GM06990 (cell line): ENCODE measurements around the gene EFNA1.
"Not testable (repeated sequence)": the region's sequence is repeated elsewhere in the genome, so short reads cannot be mapped to it uniquely, and the experiment has no call there.

Experiments used
- DNase-seq: peaks from one replicate; pipeline ENCODE4 v3.0.0-alpha.2; 2011; ENCODE audit not compliant: insufficient read length; ENCODE audit errors: extremely low read depth
- H3K27me3 ChIP-seq: replicated peaks from 2 replicates; pipeline ENCODE4 v1.6.0; 2011; ENCODE audit warnings: low read length; ENCODE audit not compliant: control insufficient read depth, insufficient read depth
- H3K36me3 ChIP-seq: 2 replicates; pipeline ENCODE4 v1.5.1; 2011; ENCODE audit warnings: low read length; ENCODE audit not compliant: control insufficient read depth, insufficient read depth
- H3K4me3 ChIP-seq: replicated peaks from 2 replicates; pipeline ENCODE4 v1.5.1; 2011; ENCODE audit warnings: low read depth, mild to moderate bottlenecking, control low read depth, low read length
- TF ChIP-seq, protein P1 (sequence below): IDR thresholded peaks from 2 replicates; pipeline ENCODE4 v1.5.1; 2011; ENCODE audit warnings: low read length, control low read depth, mild to moderate bottlenecking, inconsistent platforms; ENCODE audit not compliant: insufficient read depth, poor library complexity, severe bottlenecking

Gene EFNA1

DNA sequence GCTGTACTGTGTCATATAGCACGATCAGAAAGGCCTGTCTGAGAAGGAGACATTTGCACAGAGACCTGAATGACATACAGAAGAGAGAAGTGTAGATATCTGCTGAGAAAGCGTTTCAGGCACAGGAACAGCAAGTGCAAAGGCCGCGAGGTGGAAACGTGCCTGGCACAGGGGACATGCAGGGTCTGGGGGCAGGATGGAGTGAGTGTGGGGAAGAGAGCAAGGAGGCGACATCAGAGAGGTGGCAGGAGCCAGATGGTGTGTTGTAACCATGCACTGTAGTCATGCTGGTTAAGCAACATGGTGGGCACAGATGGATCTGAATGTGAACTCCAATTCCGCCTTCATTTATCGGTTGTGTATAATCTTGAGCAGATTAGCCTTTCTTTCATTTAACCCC, 32.5 kb downstream of the EFNA1 start:
- no peaks in the 10 kb centered on the region; the same call in 1 of the 2 replicates for H3K27me3 ChIP-seq
- TF ChIP-seq, protein P1, sequence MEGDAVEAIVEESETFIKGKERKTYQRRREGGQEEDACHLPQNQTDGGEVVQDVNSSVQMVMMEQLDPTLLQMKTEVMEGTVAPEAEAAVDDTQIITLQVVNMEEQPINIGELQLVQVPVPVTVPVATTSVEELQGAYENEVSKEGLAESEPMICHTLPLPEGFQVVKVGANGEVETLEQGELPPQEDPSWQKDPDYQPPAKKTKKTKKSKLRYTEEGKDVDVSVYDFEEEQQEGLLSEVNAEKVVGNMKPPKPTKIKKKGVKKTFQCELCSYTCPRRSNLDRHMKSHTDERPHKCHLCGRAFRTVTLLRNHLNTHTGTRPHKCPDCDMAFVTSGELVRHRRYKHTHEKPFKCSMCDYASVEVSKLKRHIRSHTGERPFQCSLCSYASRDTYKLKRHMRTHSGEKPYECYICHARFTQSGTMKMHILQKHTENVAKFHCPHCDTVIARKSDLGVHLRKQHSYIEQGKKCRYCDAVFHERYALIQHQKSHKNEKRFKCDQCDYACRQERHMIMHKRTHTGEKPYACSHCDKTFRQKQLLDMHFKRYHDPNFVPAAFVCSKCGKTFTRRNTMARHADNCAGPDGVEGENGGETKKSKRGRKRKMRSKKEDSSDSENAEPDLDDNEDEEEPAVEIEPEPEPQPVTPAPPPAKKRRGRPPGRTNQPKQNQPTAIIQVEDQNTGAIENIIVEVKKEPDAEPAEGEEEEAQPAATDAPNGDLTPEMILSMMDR, result no peak
- no peak for DNase-seq
- H3K4me3 ChIP-seq, result no peak overlapping the region
- no peaks in the 10 kb centered on the region for H3K36me3 ChIP-seq

DNA sequence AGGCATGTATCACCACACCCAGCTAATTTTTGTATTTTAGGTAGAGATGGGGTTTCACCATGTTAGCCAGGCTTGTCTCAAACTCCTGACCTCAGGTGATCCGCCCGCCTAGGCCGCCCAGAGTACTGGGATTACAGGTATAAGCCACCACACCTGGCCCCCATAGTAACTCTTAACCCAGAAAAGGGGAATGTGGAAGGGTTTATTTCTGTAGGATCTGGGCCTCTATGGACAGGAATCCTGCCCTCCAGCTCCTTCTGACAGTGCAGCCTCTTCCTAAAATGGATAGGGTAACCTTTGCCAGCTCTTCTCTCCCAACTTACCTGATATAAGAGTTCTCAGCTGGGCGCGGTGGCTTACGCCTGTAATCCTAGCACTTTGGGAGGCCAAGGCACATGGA, 35.0 kb downstream of the EFNA1 start:
- DNase-seq, H3K4me3 ChIP-seq, H3K27me3 ChIP-seq, H3K36me3 ChIP-seq: not testable (repeated sequence)

DNA sequence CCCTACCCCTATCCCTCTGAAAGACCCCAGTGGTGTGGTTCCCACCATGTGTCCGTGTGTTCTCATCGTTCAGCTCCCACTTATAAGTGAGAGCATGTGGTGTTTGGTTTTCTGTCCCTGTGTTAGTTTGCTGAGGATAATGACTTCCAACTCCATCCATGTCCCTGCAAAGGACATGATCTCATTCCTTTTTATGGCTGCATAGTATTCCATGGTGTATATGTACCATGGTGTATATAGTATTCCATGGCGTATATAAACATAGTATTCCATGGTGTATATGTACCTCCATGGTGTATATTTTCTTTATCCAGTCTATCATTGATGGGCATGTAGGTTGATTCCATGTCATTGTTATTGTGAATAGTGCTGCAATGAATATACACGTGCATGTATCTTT, 36.1 kb downstream of the EFNA1 start:
- H3K27me3 ChIP-seq, H3K4me3 ChIP-seq, DNase-seq, H3K36me3 ChIP-seq: not testable (repeated sequence)

DNA sequence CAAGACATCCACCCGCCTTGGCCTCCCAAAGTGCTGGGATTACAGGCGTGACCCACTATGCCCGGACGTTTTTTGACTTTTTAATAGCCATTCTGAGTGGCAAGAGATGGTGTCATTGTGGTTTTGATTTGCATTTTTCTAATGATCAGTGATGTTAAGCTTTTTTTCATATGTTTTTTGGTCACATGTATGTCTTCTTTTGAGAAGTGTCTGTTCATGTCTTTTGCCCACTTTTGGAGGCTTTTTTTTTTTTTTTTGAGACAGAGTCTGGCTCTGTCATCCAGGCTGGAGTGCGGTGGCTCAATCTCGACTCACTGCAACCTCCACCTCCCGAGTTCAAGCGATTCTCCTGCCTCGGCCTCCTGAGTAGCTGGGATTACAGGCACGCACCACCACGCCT, 36.9 kb downstream of the EFNA1 start:
- not testable (repeated sequence) for DNase-seq, H3K4me3 ChIP-seq, H3K36me3 ChIP-seq, H3K27me3 ChIP-seq

DNA sequence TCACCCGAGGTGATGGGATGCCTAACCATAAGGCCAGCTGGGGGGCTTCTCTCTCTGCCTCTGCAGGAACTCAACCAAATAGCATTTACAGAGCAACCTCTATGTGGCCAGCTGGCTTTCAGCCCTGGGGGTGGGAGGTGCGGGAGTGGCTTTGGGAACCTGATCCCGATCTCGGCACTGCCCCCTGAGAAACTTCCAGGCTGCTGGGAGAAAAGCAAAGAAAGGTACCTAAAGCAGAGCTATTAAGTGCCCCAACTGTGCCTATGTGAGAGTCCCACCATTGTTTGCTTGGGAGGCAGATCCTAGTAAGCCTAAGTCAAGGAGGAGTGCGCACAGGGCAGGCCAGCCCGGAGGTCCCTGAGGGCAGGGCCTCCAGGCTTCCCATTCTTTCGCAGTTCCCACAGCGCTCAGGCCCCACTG, 38.4 kb downstream of the EFNA1 start:
- H3K36me3 ChIP-seq, result peaks cover 5% of the 10 kb centered on the region
- no peak overlapping the region for H3K4me3 ChIP-seq
- no peak for DNase-seq
- no peaks in the 10 kb centered on the region for H3K27me3 ChIP-seq
- TF ChIP-seq, protein P1, result no peak

DNA sequence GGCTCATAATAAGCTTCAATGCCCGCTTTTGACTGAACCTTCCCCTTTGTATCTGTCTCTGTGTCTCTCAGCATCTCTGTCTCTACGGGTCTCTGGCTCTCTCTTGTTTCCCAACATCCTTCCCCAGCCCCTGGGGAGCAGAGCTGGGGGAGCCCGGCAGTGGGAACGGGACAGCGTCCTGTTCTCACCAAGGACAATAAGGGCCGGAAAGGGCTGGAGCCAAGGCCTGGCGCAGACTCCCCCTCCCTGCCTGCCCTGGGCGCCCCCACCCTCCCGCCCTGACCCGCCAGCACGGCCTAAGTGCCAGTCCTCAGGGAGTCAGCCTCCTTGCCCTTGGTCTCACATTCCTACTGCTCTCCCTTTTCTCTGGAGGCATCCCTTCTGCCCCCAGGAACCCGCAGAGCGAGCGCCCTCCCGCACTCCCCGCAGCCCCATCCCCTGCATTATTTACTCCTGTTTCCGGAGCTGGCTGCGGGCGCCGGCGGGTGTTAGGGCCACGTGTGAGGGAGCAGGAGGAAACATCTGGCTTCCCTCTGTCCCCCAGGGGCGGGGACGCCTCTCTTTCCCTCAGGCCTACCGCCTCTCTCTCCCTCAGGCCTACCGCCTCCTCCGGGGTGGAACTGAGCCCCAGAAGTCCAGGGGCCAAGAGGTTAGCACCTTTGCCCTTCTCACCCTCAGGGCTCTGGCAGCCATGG, 38.9 kb downstream of the EFNA1 start:
- Histone ChIP-seq H3K4me3 (no peak overlapping the region), H3K36me3 (peaks cover 5% of the 10 kb centered on the region), H3K27me3 (no peaks in the 10 kb centered on the region)
- TF ChIP-seq, protein P1, result no peak
- DNase-seq, result no peak

DNA sequence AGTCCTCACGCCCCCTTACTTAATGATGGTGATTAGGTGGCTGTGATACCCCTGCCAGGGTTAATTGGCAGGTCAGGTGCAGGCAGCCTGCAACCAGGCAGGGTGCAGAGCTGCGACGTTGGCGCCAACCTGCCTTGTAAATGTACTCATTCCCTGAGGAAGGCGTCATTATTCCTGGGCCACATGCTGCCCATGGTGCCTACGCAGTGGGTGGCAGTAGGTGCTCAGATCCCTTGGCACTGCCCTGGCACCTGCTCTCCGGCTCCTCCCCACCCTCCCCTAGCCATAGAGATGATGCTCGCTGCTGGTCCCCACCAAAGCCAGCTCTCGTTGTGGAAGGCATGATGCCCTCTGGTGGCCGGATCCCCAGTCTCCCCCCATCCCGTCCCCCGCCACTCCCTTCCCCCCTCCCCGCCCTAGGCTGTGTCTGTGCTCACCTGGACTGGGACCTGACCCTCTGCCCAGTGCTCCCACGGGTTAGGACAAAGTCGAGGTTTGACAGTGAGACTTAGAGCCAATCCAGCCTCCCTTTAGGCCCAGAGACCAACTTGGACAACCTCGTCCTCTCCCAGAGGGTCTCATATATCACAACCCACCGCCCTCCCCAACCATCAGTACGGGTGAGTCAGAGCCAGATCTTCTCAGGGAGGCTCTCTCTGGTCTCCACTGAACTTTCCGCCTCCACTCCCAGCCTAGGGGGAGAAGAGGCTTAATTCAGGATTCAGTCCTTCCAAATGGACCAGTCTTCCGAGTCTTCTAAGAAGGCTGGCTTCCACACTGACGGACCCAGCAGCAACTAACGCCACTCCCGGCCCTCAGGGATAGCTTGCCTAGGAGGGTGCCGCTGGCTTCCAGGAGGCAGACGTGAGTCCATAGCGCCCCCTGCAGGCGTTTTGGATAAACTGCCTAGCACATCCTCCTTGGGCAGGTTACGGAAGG, 39.8 kb downstream of the EFNA1 start:
- H3K4me3 ChIP-seq, result no peak overlapping the region

DNA sequence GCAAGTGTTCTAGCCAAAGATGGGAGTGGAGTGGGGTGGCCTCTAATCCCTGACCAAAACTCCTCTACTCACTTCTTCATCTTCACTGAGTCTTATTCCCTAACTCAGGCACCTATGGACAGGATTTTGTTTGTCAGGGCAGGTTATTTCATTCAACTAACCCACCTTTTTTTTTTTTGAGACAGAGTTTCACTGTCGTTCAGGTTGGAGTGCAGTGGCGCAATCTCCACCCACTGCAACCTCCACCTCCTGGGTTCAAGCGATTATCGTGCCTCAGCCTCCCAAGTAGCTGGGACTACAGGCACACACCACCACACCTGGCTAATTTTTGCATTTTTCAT, 40.4 kb downstream of the EFNA1 start:
- H3K27me3 ChIP-seq, H3K4me3 ChIP-seq, DNase-seq, H3K36me3 ChIP-seq: not testable (repeated sequence)

More for the DNA sequence above, 39.8 kb downstream of the EFNA1 start:
- peak; percentile 62 for DNase-seq
- Histone ChIP-seq H3K36me3 (peaks cover 5% of the 10 kb centered on the region), H3K27me3 (no peaks in the 10 kb centered on the region)
- TF ChIP-seq, protein P1, result peak; percentile 87
